ENCODE measurements around the gene C1GALT1. TPM values are rescaled to one million over a fixed set of nuclear protein-coding genes. Genes with fewer than 3 reads are reported as not detected.

C1GALT1 gene
- total and polyA plus RNA-seq, 11 donors: 4.3 to 36.4 (median 21.1) TPM

- peak; percentile 90 to 97 (median 94) for ATAC-seq
- DNase-seq: peak in 4 of 5 donors; percentile 32 to 46 (median 36)
- intact Hi-C loops (cut with DNase I): loop anchor here in 5 of 10 donors (5.0 to 10.0 kb wide), 3 partner anchors 72 to 155 kb away; partner anchors contain the start of gene C1GALT1 (in 5 of the 5)
These were observed 74.5 kb downstream of the C1GALT1 start for GRCh38 chr7:7256731-7257274.

GRCh38 chr7:7257899-7258692 lies 75.8 kb downstream of the C1GALT1 start:
- DNase-seq (no peak), ATAC-seq (peak in 1 of 4 donors; percentile 37)
- H3K9me3 ChIP-seq: peaks cover 0 to 26% (median 0%) of the 10 kb centered on the region in 12 donors
- peaks cover 0 to 4% (median 0%) of the 10 kb centered on the region in 9 donors for H3K36me3 ChIP-seq
- peak overlapping the region in 1 of 12 donors; percentile 87 for H3K27ac ChIP-seq
- 78 to 85% (median 82%) methylated on average over 7 of the region's 7 CpGs for WGBS, 4 donors
- intact Hi-C loops (cut with DNase I): loop anchor here in 5 of 10 donors (5.0 to 10.0 kb wide), 3 partner anchors 73 to 156 kb away; partner anchors contain the start of gene C1GALT1 (in 5 of the 5)
- peak overlapping the region in 1 of 12 donors; percentile 45 for H3K4me3 ChIP-seq
- peaks cover 0 to 39% (median 5%) of the 10 kb centered on the region in 12 donors for H3K4me1 ChIP-seq
- TF ChIP-seq POLR2A (IDR thresholded peaks at IDR 0.05): no peak
- TF ChIP-seq, protein P1, sequence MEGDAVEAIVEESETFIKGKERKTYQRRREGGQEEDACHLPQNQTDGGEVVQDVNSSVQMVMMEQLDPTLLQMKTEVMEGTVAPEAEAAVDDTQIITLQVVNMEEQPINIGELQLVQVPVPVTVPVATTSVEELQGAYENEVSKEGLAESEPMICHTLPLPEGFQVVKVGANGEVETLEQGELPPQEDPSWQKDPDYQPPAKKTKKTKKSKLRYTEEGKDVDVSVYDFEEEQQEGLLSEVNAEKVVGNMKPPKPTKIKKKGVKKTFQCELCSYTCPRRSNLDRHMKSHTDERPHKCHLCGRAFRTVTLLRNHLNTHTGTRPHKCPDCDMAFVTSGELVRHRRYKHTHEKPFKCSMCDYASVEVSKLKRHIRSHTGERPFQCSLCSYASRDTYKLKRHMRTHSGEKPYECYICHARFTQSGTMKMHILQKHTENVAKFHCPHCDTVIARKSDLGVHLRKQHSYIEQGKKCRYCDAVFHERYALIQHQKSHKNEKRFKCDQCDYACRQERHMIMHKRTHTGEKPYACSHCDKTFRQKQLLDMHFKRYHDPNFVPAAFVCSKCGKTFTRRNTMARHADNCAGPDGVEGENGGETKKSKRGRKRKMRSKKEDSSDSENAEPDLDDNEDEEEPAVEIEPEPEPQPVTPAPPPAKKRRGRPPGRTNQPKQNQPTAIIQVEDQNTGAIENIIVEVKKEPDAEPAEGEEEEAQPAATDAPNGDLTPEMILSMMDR (IDR thresholded peaks at IDR 0.05): no peak
- H3K27me3 ChIP-seq: no peaks in the 10 kb centered on the region

More at GRCh38 chr7:7256731-7257274, 74.5 kb downstream of the C1GALT1 start:
- Histone ChIP-seq H3K27ac (peak overlapping the region in 6 of 12 donors; percentile 28 to 87 (median 46)), H3K9me3 (peaks cover 0 to 20% (median 0%) of the 10 kb centered on the region in 12 donors), H3K36me3 (peaks cover 0 to 4% (median 0%) of the 10 kb centered on the region in 9 donors), H3K4me3 (no peak overlapping the region), H3K27me3 (no peaks in the 10 kb centered on the region), H3K4me1 (peaks cover 0 to 43% (median 5%) of the 10 kb centered on the region in 12 donors)
- WGBS, 4 donors: 48 to 67% (median 62%) methylated on average over 6 of the region's 6 CpGs
- TF ChIP-seq, protein P1 (IDR thresholded peaks at IDR 0.05): peak in 3 of 12 donors; percentile 4 to 25 (median 5)
- no peak for TF ChIP-seq POLR2A (IDR thresholded peaks at IDR 0.05)

GRCh38 chr7:7261863-7262262 lies 79.5 kb downstream of the C1GALT1 start:
- Histone ChIP-seq H3K36me3 (peaks cover 0 to 4% (median 0%) of the 10 kb centered on the region in 9 donors), H3K9me3 (peaks cover 0 to 26% (median 0%) of the 10 kb centered on the region in 12 donors), H3K27me3 (no peaks in the 10 kb centered on the region), H3K4me1 (peaks cover 0 to 41% (median 10%) of the 10 kb centered on the region in 12 donors), H3K4me3 (no peak overlapping the region), H3K27ac (no peak overlapping the region)
- intact Hi-C loops (cut with DNase I): loop anchor here in 1 of 10 donors (2.0 kb wide), 1 partner anchor 61 kb away; no protein-coding TSS in a partner anchor
- ATAC-seq: no peak
- TF ChIP-seq POLR2A (IDR thresholded peaks at IDR 0.05): no peak
- TF ChIP-seq, protein P1 (IDR thresholded peaks at IDR 0.05): no peak
- DNase-seq: no peak
